HG03095 (cell line): ENCODE measurements around the gene MBNL2.
A peak's percentile ranks its signal among the peaks of the same experiment; 100 is the strongest.

ENCODE experiments used
- ATAC-seq: cut with Tn5 transposase; IDR thresholded peaks from one replicate; pipeline ENCODE4 v1.9.1; 2021; ENCODE audit warnings: moderate library complexity; ENCODE audit not compliant: unreplicated experiment

The MBNL2 gene

DNA sequence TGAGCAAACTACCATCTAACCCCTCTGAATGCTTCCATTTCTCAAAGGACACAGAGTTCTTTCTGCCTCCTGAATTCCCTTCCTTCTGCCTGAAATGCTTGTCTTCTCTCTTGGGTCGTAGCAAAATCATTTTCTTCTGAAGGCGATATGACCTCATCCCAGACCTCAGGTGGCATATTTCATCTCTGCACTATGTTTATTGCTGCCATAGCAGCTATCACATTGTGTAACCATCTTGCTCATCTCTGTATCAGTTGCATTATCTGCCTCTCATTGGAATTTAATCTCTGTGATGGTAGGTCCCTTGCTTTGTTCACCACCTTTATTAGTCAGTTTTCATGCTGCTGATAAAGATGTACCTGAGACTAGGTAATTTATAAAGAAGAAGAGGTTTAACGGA lies 179.3 kb downstream of the MBNL2 start:
- ATAC-seq, result no peak

DNA sequence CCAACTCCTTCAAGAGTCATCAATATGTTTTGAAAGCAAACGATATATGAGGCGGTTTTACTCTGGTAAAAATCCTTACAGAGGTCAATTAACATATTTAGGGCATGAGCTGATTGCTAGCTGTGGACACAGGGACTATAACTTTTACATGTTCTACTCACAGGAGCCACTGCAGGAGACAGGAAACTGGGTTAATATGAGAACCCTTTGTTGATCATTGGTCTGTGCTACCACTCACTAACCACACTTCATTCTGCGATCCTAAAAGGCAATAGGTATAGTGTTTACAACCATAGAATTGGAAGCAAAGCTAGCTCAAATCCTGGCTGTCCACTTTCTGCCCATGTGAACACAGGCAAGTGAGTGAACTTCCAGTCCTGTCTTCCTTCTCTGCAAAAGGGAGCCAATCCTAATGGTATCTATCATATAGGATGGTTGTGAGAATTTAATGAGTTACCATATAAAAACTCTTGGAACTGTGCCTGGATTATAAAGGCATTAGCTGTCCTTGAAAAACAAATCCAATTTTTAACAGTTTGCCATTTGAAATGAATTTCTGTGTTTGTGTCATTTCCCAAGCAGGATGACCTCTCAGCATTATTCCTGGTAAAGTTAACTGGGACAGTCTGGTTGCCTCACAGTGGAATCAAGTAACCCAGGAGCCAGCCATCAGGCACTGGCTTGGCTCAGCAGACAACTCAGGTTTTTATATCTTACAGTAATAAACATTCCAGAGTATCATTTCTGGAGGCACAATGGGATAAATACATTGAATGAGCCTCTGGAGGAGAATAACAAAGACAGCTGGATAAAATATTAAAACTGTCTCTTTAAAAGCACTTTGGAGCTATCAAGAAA lies 182.0 kb downstream of the MBNL2 start:
- no peak for ATAC-seq

- no peak for ATAC-seq
These were observed 185.4 kb downstream of the MBNL2 start for GRCh38 chr13:97407540-97407939.

GRCh38 chr13:97408938-97409337 lies 186.8 kb downstream of the MBNL2 start:
- no peak for ATAC-seq

DNA sequence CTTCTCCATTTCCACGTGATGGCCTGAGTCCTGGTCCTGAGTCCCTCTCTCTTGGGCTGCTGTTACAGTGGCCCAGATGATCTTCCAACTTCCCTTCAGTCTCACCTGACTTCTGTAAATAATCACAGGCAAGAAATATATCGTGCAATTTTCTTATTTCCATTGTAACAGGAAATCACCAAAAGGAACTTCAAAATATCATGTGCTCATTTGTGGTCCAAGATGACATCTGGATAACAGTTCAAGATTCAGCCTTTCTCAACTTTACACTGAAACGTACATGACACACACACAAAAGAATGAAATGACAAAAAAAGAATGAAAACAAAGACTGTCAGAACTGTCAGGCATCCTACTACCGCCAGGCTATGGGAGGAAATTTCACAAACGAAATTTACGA lies 189.9 kb downstream of the MBNL2 start:
- ATAC-seq, result no peak

- ATAC-seq, result no peak
These were observed 191.6 kb downstream of the MBNL2 start for GRCh38 chr13:97413694-97414093.

DNA sequence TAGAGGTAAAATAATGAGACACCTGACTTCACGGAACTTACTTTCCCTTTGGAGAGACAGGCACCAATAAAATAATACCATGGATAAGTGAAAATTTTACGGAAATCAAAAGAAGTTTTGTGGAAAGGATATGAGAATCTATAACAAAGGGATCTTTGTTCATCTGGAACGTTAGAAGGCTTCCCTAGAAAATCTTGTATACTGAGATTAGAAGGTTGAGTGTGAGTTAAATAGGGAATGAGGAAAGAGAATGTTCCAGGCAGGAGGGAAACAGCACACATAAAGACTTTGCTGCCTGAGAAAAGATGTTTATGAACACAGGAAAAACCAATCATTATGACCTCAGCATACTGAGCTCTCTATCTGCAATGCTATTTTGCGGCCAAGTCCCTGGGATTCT lies 192.3 kb downstream of the MBNL2 start:
- no peak for ATAC-seq

- ATAC-seq, result no peak
These were observed 195.6 kb downstream of the MBNL2 start for GRCh38 chr13:97417698-97418097.

DNA sequence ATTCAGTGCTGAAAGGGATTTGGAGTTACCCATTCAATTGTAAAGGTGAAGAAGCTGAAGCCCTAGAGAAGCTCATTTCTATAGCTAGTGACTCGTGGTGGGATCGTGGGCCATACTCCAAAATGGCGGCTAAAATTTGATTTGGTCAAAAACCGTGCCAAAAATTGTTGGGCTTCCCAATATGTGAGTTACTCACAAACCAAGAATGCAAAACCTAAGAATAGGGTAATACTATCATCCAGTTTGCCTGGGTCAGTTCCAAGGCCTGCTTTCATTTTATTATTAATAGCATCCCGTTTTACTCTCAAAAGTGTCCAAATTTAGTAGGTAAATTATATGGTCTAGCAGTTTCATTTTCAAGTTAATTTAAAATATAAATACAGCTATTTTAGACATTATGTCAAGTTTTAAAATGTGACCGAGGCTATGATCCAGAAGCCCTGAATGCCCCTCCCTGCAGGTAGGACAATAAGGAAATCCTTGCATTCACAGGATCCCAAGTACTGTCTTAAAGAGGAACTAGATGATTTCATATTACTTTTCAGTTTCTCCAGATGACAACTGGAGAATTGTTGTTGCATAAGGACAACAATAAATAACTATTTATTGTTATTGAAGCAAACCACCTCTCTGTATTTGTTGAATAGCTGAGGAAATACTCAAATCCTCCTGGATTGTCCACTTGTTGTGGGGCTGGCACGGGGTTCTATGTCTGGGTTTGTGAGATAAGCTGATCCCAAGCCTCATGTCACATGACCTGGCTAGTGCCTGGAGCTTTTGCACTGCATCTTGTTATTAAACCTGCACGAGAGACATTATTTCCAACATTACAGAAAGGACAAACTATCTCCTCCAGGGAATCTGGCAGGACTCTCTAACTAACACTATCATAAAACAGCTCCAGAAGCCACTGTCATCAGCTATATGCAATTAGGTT lies 200.3 kb downstream of the MBNL2 start:
- no peak for ATAC-seq

DNA sequence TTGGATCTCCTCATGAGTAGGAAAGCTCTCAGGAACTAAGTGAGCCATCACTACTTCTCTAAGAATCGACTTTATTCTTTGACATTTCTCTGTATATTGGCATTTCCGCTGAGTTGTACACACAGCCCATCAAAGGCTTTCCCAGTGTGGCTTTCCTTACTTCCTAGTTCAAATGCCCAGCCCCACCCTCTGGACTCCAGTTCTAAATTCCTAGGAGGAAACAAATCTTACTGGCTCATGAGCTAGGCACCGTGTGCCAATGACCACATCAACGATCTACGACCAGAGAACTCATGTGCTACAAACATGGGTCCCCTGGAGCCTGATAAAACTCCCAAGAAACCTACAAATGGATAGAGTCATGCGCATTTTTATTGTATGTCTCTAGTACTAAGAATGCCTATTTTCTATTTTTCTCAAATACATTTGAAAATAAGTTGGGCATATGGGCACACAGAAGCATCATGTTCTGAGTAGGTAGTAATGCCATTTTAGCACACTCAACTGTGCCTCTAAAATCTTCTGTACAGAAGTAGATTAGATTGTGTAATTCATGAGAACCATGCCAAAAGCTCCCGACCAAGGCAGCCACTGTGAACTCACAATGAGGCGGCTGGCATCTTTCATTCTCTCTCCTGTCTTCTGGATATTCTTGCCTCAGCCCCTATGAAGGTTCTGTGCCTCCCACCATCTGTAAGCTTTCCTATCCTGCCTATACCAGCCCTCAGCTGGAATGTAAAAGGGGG lies 201.3 kb downstream of the MBNL2 start:
- no peak for ATAC-seq

- no peak for ATAC-seq
These were observed 203.5 kb downstream of the MBNL2 start for GRCh38 chr13:97425590-97425989.

DNA sequence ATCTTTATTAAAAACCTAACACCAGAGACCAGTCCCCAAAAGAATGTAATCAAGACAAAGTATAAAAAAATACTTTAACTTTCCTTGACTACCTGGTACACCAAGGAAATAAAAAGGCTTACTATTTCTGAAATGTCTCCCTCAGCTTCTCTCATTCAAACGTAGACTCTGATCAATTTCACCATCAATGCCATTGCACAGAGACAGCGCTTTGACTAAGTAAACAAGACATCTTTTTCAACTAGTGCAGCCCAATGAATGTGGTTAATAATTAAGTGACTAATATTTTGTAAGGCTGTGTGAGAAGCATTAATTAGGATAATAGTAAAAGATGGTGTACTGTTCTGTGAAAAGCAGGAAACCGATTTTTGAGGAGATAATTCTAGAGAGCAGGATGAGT lies 204.6 kb downstream of the MBNL2 start:
- ATAC-seq, result no peak

DNA sequence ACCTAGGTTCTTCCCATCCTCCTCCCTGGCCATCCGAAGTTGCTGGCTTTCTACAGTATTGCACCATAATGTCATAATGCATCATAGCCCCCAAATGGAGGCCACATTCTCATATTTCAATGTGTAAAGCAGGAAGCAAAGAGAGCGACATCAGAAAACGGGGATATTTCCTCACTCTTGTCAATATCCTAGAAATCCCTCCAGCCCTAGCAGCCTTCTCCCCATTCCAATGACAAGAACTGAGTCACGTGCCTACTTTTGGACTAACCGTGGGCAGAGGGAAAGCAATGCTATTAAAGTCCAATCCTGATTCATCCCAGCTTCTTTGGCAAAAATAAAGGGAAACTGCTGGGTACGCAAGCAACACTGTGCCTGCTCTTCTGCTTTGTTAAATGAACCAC lies 207.5 kb downstream of the MBNL2 start:
- ATAC-seq, result no peak

DNA sequence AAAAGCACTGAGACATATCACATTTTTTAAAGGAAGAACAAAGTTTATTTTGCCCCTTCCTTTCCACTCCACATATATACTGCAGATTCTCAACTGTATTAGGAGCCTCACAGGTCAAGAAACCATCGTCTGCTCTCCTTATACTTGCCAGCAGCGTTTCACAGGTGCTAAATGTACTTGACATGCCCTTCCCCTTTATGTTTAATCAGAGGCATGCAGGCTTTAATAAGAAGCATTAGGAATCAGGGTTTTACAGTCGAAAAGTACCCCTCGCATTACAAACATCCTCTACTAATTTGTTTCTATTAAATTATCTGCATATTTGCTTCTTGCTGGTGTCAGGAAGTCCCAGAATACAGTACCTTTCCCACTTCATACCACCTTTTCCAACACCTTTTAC lies 208.2 kb downstream of the MBNL2 start:
- no peak for ATAC-seq

- no peak for ATAC-seq
These were observed 209.1 kb downstream of the MBNL2 start for GRCh38 chr13:97431171-97431764.

GRCh38 chr13:97432232-97432916 lies 210.2 kb downstream of the MBNL2 start:
- ATAC-seq, result no peak

DNA sequence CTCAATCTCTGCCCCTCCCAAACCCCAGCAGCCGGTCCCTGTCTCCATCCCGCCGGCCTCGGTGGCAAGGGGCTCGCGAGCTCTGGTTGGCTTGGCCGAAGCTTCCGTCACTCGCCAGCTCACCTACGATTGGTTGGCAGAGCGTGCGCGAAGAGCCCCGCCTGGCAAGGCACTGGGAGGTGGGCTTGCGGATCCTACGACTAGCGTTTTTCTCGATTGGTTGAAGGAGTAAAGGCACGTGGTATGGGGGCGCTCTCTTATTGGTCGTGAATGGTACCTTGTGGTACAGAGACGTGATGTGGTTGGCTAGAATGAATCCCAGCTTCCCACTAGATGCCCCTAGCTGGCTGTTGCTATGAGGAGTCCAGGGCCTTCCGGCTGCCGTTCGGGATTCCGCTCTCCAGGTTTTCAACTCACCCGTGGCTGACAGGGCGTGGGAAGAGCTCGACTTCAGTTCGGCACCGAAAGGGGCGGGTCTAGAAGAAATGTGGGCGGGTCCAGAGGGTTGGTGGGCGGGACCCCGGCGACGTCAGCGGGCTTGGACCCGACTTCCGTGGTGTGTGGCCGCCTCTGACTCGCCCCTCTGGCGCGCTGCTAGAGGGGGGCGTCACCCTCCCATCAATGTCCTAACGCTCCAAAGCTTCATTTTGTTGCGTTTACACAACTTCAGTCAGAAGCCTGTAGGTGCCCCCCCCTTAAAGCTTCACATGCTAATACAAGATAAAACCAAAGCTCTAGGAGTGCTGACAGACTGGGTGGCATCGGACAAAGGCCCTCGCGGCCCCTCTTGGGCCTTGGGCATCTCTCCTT lies 211.0 kb downstream of the MBNL2 start:
- peak; percentile 73 for ATAC-seq

GRCh38 chr13:97433727-97434396 lies 211.7 kb downstream of the MBNL2 start, which contains the start of gene RAP2A:
Gene RAP2A, plus strand, starts transcription at chr13:97434169. Its CDS starts 302 bp downstream, at chr13:97434471.
- peak; percentile 36 for ATAC-seq
